BE2C (cell line): ENCODE results near the gene PIP4K2A.
"Not testable (repeated sequence)": the region's sequence is repeated elsewhere in the genome, so short reads cannot be mapped to it uniquely, and the experiment has no call there.

Experiments
- DNase-seq: peaks from one replicate; pipeline ENCODE4 v3.0.0-alpha.2; 2020
- H3K27me3 ChIP-seq: fragments of 250-450 bp; sonication (Bioruptor Pico); 2 replicates; pipeline ENCODE4 v1.5.1; 2020; ENCODE audit warnings: mild to moderate bottlenecking
- H3K36me3 ChIP-seq: fragments of 250-450 bp; sonication (Bioruptor Pico); 2 replicates; pipeline ENCODE4 v1.5.1; 2020; ENCODE audit warnings: mild to moderate bottlenecking
- H3K4me1 ChIP-seq: fragments of 250-450 bp; sonication (Bioruptor Pico); 2 replicates; pipeline ENCODE4 v1.5.1; 2020
- H3K4me3 ChIP-seq: 2 replicates; pipeline ENCODE4 v1.5.1; 2011; ENCODE audit warnings: low read depth, low read length
- H3K9me3 ChIP-seq: fragments of 250-450 bp; sonication (Bioruptor Pico); 2 replicates; pipeline ENCODE4 v1.5.1; 2020
- TF ChIP-seq, protein P1 (sequence below): IDR thresholded peaks from 2 replicates; pipeline ENCODE4 v1.5.1; 2012; ENCODE audit warnings: mild to moderate bottlenecking, low read depth, low read length

Gene PIP4K2A

DNA sequence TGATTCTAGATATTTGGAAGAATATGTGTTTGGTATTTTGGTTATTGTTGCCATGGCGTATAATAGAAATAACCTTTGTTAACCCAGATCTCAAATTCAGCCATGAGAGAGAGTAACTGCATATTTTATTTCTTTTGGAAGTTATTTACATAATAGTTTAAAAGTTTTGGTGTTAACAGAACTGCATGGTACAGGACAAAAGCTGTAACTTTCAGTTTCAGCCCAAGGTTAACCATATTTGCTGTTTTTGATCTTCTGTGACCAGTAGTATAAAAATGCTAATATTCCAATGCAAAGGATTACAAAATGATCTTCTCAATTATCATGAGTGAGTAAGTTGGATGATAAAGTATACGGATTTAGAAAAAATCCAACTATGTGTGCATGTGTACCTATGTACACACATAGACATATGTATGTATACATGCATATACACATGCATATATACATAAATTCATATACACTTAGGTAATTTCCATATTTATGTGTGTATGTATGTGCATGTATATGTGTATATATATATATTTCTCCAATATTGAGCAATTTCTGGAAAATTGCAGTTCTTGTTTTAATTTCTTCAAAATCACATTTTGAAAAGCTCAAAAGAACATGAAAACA lies 38.0 kb upstream of the PIP4K2A start:
- H3K36me3 ChIP-seq, result no peaks in the 10 kb centered on the region

DNA sequence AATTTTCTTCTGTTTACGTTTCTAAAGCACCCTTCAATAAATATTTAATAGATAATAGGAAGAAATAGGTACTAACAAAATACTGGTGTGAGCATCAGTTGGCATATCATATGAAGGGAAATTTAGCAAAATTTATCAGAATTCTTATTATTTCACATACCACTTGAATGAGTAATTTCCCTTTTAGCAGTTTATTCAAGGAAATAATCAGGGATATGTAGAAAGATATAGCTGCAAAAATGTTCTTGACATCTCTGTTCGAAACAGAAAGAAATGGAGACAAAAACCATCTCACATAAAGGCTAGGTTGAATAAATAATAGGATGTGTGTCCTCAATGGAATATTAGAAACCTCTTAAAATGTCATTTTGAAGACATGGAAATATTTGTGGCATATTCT lies 35.8 kb upstream of the PIP4K2A start:
- TF ChIP-seq, protein P1, sequence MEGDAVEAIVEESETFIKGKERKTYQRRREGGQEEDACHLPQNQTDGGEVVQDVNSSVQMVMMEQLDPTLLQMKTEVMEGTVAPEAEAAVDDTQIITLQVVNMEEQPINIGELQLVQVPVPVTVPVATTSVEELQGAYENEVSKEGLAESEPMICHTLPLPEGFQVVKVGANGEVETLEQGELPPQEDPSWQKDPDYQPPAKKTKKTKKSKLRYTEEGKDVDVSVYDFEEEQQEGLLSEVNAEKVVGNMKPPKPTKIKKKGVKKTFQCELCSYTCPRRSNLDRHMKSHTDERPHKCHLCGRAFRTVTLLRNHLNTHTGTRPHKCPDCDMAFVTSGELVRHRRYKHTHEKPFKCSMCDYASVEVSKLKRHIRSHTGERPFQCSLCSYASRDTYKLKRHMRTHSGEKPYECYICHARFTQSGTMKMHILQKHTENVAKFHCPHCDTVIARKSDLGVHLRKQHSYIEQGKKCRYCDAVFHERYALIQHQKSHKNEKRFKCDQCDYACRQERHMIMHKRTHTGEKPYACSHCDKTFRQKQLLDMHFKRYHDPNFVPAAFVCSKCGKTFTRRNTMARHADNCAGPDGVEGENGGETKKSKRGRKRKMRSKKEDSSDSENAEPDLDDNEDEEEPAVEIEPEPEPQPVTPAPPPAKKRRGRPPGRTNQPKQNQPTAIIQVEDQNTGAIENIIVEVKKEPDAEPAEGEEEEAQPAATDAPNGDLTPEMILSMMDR, result no peak
- no peaks in the 10 kb centered on the region for H3K27me3 ChIP-seq
- no peak for DNase-seq
- H3K4me3 ChIP-seq, result no peak overlapping the region
- H3K9me3 ChIP-seq, result no peaks in the 10 kb centered on the region
- H3K4me1 ChIP-seq, result no peaks in the 10 kb centered on the region; the same call in 1 of the 2 replicates
- H3K36me3 ChIP-seq, result no peaks in the 10 kb centered on the region

More for the DNA sequence above, 38.0 kb upstream of the PIP4K2A start:
- TF ChIP-seq, protein P1, result no peak
- H3K4me1 ChIP-seq, result no peaks in the 10 kb centered on the region; the same call in 1 of the 2 replicates
- no peaks in the 10 kb centered on the region for H3K27me3 ChIP-seq
- H3K4me3 ChIP-seq, result no peak overlapping the region
- DNase-seq, result no peak
- H3K9me3 ChIP-seq, result no peaks in the 10 kb centered on the region

GRCh38 chr10:22744858-22745257 lies 30.5 kb upstream of the PIP4K2A start:
- DNase-seq, H3K4me1 ChIP-seq, H3K27me3 ChIP-seq, H3K4me3 ChIP-seq, H3K9me3 ChIP-seq, H3K36me3 ChIP-seq: not testable (repeated sequence)

- Histone ChIP-seq H3K4me3 (no peak overlapping the region), H3K27me3 (no peaks in the 10 kb centered on the region), H3K9me3 (no peaks in the 10 kb centered on the region), H3K36me3 (no peaks in the 10 kb centered on the region), H3K4me1 (no peaks in the 10 kb centered on the region)
- TF ChIP-seq, protein P1, result no peak
- no peak for DNase-seq
Measured at GRCh38 chr10:22742678-22743077, 28.3 kb upstream of the PIP4K2A start.

GRCh38 chr10:22741631-22742030 lies 27.3 kb upstream of the PIP4K2A start:
- H3K4me1 ChIP-seq, H3K9me3 ChIP-seq, H3K36me3 ChIP-seq, H3K27me3 ChIP-seq, DNase-seq, H3K4me3 ChIP-seq: not testable (repeated sequence)

GRCh38 chr10:22740180-22740579 lies 25.8 kb upstream of the PIP4K2A start:
- Histone ChIP-seq H3K9me3 (no peaks in the 10 kb centered on the region), H3K4me1 (no peaks in the 10 kb centered on the region), H3K4me3 (no peak overlapping the region), H3K27me3 (no peaks in the 10 kb centered on the region), H3K36me3 (no peaks in the 10 kb centered on the region)
- no peak for DNase-seq
- TF ChIP-seq, protein P1, result peak; percentile 11; the same call in 1 of the 2 replicates

DNA sequence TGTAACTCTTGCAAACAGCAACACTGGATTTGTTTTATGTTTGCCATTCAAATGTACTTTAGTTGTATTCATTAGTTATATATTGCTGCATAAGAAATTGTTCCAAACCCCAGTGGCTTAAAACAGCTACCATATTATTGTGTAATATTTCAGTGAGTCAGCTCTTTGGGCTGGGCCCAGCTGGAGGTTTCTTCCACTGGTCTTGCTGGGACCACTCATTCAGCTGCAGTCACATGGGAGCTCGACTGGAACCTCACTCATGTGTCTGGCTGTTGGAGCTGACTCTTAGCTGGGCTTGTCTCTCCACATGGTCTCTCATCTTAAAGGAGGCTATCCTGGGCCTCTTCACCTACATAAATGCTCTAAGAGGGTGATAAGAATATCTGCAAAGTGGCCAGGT lies 23.2 kb upstream of the PIP4K2A start:
- Histone ChIP-seq H3K36me3 (no peaks in the 10 kb centered on the region), H3K4me1 (no peaks in the 10 kb centered on the region), H3K4me3 (no peak overlapping the region), H3K9me3 (no peaks in the 10 kb centered on the region), H3K27me3 (no peaks in the 10 kb centered on the region)
- TF ChIP-seq, protein P1, result no peak
- no peak for DNase-seq
